HG03342 (cell line): Measurements from ENCODE around the gene EIF6.
"Not testable (repeated sequence)": the region's sequence is repeated elsewhere in the genome, so short reads cannot be mapped to it uniquely, and the experiment has no call there.

Experiments
- ATAC-seq: cut with Tn5 transposase; IDR thresholded peaks from one replicate; pipeline ENCODE4 v1.9.1; 2021; ENCODE audit warnings: mild to moderate bottlenecking, moderate library complexity; ENCODE audit not compliant: unreplicated experiment

Gene EIF6

DNA sequence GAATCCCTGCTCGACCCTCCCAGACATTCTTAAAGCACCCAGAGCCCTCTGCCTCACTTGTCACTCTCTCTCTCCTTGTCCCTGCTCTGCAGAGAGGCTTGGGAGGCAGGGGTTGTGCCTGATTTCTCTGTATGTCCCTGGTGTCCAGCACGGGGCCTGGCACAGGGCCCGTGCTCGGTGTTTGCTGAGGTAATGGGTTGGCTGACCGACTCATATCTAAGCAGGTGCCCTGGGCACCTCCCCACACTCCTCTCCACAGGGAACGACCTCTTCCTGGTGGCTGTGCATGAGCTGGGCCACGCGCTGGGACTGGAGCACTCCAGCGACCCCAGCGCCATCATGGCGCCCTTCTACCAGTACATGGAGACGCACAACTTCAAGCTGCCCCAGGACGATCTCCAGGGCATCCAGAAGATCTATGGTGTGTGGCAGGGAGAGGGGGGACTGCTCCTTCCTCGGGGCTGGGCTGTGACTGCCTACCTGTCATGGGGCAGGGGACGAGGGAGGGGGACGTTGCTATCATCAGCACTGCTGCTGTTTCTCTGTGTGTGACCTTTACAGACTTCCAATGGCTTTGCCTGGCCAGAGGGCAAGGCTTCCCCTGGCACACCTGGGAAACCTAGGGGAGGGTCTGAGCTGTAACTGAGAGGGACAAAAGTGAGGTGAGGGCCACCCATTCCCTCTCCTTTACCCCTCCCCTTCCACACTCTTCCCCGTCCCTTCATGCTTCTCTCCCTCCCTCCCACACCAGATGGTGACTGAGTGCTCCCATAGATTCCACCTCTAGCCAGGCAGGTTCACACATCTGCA, 20.8 kb downstream of the EIF6 start:
- no peak for ATAC-seq

DNA sequence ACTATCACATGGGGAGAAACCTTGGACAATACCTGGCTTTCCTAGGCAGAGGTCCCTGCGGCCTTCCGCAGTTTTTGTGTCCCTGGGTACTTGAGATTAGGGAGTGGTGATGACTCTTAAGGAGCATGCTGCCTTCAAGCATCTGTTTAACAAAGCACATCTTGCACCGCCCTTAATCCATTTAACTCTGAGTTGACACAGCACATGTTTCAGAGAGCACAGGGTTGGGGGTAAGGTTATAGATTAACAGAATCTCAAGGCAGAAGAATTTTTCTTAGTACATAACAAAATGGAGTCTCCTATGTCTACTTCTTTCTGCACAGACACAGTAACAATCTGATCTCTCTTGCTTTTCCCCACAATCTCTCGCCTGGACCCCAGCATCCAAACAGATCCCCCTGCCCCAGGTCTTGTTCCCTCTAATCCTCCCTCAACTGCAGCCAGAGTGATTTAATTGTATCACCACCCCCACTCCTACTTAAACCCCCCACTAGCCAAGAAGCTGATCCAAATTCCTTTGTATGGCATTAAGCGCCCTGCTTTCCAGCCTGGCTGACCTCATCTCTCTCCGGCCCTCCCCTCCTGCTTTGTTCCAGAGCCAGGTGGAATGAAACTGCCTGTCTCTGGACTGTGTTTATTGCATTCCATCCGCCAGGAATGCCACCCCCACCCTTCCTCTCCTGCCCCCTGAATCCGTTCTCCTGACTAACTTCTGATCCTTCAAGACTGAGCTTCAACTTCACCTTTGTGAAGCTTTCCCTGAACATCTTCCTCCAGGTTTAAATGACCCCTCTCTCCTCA, 21.6 kb downstream of the EIF6 start:
- ATAC-seq: not testable (repeated sequence)

DNA sequence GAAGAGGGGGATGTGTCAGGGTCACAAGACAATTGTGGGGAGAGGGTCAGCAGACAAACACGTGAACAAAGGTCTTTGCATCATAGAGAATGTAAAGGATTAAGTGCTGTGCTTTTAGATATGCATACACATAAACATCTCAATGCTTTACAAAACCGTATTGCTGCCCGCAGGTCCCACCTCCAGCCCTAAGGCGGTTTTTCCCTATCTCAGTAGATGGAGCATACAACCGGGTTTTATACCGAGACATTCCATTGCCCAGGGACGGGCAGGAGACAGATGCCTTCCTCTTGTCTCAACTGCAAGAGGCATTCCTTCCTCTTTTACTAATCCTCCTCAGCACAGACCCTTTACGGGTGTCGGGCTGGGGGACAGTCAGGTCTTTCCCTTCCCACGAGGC, 22.3 kb downstream of the EIF6 start:
- ATAC-seq: not testable (repeated sequence)

DNA sequence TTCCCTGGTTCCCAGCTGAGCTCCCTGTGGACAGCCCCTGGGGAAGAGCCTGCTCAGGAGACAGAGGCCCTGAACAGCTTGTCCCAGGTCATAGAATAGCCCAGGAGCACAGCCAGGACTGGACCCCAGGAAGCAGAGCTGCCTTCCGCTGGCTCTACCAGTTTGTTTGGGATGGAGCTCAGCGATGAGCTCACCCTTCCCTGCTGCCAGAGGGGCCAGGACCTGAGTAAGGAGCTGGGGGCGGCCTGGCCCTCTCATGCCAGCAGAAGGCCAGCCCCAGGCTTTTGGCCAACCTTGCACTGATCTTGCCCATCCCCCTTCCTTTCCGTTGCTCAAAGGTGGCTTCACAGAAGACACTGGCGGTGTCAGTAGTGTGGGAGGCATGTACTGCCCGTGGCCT, 24.1 kb downstream of the EIF6 start:
- ATAC-seq: no peak

DNA sequence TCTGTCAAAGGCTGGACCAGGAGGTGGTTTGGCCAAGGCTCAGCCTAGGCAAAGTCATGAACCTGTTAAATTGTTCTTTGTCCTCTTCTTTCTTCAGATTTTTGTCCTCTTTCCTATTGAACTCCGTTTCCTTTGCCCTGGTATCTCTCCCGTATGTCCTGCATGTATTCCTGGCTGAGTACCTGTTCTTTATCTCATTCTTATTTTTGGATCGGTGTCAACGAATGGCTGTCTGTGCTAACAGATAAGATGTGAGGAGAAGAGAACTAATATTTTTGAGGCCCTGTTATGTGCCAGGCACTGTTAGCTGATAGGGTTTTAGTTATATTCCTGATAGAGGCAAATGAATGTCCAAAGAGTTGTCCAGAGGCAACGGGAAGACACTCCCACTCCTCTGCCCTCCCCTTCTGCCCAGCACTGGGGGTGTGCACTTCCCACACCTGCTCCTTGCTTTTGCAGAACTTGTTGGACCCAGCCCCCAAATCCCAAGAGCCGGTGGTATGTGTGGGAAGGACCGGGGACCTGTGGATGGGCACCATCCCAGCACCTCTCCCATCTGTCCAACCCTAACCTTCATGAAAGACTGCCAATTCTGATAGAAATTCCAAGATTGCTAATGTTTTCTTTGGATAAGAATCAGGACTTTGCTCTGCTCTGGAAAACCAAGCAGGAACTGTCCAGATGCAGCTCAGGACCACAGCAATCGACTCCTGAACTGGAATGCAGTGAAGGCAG, 27.2 kb downstream of the EIF6 start:
- no peak for ATAC-seq

DNA sequence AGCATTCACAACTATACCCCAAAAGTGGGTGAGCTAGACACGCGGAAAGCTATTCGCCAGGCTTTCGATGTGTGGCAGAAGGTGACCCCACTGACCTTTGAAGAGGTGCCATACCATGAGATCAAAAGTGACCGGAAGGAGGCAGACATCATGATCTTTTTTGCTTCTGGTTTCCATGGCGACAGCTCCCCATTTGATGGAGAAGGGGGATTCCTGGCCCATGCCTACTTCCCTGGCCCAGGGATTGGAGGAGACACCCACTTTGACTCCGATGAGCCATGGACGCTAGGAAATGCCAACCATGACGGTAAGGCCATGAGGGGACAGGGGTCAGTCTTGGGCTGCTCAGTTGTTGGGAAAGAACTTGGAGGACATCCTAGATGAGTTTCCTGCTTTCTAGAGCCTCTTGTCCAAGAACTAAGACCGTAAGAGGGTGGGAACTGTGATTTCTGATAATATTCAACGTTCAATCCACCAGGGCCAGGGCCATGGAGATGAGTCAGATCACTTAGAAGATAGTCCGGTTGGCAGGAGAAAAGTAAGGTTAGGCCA, 30.0 kb downstream of the EIF6 start:
- ATAC-seq: no peak

DNA sequence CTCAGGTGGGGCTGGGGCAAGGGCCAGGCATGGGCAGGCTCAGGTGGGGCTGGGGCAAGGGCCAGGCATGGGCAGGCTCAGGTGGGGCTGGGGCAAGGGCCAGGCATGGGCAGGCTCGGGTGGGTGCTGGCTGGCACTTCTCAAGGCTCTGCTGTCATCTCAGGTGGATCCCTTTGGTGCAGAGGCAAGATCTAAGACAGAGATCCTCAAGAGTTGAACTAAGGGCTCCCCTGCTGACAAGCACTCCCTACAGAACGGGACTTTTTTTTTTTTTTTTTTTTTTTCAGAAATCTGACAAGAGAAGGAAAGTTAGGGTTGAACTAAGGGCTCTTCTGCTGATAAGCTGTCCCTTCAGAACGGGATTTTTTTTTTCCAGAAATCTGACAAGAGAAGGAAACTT, 31.6 kb downstream of the EIF6 start:
- ATAC-seq: no peak

DNA sequence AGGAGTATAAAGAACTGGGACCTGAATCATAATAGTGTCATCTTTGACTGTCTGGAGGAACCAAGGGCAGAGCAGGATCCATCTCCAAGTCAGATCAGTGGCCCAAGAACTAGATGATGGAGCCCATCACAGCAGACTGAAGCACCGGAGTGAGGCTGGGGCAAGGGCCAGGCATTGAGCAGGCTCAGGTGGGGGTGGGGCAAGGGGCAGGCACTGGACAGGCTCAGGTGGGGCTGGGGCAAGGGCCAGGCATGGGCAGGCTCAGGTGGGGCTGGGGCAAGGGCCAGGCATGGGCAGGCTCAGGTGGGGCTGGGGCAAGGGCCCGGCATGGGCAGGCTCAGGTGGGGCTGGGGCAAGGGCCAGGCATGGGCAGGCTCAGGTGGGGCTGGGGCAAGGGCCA, 32.0 kb downstream of the EIF6 start:
- not testable (repeated sequence) for ATAC-seq

DNA sequence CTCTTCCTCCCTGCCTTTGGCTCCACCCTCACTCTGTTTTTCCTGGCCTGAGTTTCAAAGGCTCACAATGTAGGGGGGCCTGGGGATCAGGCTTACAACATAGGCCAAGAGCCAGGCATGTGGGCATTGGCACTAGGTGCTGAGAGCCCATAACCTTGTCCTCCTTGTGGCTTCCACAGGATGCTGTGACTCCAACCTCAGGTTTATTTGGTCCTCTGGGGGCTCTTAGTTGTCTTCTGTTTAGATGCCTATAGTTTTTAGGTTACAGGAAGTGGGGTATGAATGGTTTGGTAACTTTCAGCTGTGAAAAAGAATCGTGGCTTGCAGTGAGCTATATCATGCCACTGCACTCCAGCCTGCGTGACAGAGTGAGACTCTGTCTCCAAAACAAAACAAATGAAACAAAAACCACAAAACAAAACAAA, 32.5 kb downstream of the EIF6 start:
- peak; percentile 56 for ATAC-seq

DNA sequence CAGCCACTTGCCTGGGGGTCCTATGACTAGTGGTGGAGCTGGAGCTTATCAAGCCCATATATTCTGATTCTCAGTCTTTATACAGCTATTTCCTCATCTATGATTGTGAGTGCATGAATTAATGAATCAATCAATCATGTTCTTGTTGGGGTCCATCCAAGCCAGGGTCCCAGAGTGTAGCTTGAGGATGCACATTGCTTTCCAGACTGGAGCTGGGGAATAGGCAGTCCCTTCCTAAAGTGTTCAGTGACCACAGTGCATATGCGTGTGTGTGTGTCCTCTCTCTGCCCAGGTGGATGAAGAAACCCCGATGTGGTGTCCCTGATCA, 33.0 kb downstream of the EIF6 start:
- no peak for ATAC-seq

DNA sequence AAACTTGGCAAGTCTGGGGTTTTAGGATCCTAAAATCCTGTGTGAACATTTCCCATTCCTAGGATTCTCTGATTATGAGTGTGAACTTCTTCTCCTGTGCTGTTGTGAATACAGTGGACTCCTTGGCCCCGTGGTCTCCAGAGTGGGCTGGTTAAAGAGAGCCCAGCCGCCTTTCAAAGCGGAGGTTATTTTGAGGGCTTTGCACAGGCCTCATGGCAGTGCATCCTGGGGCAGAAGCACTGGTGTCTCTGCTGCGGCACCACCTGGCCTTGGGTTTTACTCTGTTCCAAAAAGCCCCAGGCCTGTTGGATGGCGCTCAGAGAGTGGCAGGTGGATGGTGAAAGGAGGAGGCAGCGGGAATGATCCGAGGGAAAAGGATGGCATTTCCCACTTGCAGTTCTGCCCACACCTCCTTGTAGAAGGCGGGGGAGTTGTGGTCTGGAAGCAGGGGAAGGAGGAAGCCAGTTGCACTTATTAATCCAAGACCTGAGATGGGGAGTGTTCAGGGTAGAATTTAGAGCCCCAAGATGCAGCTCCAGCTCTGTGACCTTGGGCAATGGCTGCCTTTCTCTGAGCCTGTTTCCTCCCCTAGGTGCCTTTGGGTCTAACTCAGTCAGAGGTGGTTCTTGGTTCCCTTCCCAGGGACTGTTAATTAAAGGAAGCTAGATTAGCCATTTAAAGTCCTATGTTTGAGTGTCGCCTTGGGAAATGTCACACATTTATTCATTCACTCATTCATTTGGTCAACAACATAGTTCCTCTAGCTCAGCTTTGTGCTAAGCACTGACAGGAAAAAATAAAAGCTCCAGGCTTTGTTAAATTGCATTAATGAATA, 35.7 kb downstream of the EIF6 start:
- ATAC-seq: no peak

DNA sequence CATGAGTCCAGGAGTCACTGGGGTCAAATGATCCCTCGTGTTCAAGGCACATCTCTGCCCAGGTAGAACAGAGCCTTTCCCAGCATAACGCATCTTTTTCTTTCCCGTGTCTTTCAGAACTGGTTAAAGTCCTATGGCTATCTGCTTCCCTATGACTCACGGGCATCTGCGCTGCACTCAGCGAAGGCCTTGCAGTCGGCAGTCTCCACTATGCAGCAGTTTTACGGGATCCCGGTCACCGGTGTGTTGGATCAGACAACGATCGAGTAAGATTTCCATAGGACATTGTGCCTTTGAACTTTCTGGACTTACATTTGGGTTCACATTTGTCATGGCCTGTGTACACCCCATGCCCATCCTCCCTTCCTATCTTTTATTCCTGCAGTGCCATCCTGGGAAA, 37.8 kb downstream of the EIF6 start:
- ATAC-seq: no peak

DNA sequence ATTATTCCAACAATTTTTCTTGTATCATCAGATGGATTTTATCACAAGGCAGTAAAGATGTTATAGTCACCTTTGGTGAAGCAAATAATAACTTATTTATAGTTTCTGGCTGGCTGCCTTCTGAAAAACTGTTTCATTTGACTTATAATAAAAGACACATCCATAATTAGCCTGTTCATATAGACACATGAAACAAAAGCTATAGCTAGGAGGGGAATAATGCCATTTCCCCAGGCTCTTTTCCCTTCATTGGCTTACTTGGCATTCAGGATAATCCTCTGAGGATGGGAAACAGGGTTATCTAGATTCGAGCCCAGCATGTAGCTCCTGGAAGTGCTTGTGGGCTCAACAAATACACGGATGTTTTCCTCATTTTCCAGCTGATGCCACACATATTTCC, 40.6 kb downstream of the EIF6 start:
- ATAC-seq: no peak

DNA sequence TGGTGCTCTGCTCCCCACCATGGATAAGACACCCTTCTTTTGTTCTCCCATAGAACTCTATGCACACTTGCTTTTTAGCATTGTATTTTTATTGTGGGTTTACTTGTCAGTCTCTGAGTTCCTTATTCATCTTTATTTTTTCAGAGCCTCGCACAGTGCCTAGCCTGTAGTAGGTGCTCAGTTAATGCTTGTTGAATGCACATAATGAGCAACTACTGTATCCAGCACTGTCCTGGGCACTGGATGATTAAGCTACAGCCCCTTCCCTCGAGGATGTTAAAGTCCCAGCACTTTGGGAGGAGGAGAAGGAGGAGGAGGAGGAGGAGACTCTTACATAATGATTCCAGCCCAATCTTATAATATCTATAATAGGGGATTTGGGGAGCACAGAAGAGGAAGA, 41.3 kb downstream of the EIF6 start:
- no peak for ATAC-seq

DNA sequence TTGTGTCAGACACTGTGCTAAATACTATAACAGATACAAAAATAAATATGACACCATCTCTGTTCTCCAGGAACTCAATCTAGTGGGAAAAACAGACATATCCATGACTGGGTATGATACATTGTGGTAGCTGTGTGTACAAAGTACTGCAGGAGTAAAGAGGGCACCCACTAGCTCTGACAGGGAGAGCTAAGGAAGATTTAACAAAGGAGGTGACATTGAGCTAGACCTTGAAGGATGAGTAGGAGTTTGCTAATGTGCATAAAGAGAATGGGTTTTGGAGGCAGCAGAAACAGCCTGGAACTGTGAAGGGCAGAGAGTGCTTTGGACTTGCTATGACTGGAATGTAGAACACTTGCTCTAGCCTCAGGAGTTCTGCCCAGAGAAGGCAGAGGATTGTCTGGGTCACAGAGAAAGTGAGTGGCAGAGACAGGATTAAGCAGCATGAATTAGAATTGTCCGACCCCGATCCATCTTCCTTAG, 43.7 kb downstream of the EIF6 start:
- no peak for ATAC-seq

DNA sequence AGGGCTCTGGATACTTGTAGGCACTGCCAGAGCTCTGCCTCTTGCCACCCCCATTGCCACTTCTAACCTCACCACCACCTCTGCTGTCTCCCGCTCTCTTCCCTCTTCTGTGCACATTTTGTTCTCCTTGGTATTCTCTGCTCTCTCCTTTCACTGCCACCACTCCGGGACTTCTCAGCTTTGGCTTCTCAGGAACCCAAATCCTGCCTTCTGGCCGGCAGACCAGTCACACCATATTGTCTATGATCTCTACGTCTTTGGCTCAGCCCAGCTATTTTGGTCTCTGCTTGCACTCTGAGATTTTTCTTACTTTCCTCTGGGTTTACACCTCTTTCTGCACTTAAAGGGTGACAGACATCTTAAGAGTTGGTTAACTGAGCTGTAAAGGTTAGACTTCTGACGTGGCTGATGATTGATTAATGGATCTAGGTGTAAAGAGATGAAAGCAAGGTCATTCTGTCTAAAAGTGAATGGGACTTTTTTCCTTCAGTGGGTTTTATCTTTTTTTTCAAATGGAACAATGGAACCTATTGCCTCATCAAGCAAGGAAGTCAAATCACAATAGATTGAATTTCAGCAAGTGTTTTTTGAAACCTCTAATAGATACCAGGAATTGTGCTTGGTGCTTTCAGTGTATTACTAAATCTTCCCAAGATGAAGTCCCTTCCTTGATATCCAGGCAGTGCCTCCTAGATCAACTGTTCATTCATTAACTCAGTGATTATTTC, 44.3 kb downstream of the EIF6 start:
- ATAC-seq: no peak

DNA sequence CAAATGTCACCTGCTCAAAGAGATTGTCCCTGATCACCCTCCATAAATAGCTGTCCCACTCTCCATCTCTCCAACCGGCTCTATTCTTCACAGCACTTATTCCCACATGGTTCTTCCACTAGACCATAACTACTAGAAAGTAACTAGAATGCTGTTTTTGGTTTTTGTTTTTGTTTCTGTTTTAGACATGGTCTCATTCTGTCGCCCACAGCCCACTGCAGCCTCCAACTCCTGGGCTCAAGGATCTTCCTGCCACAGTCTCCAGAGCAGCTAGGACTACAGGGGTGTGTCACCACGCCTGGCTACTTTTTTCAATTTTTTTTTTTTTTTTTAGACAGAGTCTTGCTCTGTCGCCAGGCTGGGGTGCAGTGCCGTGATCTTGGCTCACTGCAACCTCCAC, 45.8 kb downstream of the EIF6 start:
- no peak for ATAC-seq

DNA sequence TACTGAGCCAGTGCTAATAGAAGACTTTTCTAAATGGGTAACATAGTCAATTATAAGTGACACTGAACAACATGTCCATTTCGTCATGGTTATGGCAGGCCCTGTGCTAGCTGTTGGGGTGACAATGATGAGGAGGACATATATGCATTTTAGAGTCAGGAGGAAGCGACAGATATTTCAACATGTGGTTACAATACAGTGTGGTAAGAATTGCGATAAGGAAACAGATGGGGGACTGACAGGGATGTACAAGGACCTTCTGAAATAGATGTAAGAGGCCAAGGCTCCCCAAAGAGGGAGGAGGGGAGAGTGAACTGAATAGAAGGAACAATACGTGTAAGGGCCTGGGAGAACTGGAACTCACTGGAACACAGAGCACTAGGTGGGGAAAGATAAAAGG, 46.4 kb downstream of the EIF6 start:
- ATAC-seq: no peak

DNA sequence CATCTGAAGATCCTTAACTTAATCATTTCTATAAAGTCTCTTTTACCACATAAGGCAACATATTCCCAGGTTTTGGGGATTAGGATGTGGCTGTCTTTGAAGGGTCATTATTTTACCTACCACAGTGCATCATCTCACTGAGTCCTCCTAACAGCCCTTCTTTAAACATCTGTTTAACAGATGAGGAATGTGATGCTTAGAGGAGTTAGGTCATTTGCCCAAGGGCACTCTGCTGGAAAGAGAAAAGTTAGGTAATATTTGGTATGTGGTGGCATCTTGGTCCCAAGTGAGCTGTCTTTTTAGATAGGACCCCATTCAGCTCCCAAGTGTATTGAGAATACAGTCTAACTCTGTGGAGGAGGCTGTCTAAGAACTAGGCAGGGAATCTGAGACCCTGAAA, 47.1 kb downstream of the EIF6 start:
- ATAC-seq: no peak

DNA sequence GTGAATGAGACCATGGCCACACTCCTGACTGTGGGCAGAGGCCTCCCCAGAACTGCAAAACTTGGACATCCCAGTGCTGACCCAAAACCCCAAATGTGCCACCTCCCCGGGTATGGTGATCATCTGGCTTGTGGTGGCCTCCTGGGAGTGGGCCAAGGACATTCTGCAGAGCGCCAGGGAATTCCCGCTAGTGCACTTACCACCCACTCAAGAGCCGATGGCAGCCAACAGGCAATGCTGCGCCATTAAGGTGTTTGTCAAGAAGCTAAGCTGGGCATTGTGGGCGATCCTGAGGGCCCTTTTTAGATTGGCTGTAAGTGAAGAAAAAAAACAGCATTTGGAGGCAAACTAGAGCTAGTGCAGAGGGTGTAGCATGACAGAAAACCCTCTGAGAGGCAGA, 48.7 kb downstream of the EIF6 start:
- ATAC-seq: no peak
